ENCODE results near the gene VMAC.

Gene VMAC

GRCh38 chr19:5940260-5941208 is 35.9 kb downstream of the VMAC start:
- peaks cover 5% of the 10 kb centered on the region for H3K4me1 Mint-ChIP-seq (ENCODE audit: low read depth)
- H3K36me3 Mint-ChIP-seq (ENCODE audit: low read depth) = peaks cover 12% of the 10 kb centered on the region
- no peaks in the 10 kb centered on the region for H3K27me3 Mint-ChIP-seq (ENCODE audit: low read depth)
- no peaks in the 10 kb centered on the region for H3K9me3 Mint-ChIP-seq
- H3K4me3 Mint-ChIP-seq = no peak overlapping the region
- H3K27ac Mint-ChIP-seq = no peak overlapping the region

DNA sequence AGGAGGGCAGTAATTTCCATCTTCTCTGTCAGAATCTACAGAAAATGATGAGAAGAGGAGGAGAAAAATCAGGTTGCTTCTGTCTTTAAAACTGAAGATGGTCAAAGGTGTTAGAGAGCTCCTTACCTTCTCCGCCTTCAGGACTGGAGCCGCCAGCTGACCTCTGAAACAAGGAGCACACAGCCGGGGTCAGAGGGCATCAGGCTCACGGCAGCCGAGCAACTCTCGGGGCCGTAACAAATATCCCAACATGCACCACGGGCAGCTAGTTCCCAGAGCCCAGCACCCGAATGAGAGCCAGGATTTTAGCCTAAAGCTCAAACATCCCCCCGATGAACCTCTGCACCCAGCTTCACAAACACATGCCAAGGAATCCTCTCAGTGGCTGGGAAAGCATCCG is 37.0 kb downstream of the VMAC start:
- no peaks in the 10 kb centered on the region for H3K27me3 Mint-ChIP-seq (ENCODE audit: low read depth)
- H3K4me3 Mint-ChIP-seq = no peak overlapping the region
- peaks cover 16% of the 10 kb centered on the region for H3K36me3 Mint-ChIP-seq (ENCODE audit: low read depth)
- H3K4me1 Mint-ChIP-seq (ENCODE audit: low read depth) = peaks cover 5% of the 10 kb centered on the region
- H3K9me3 Mint-ChIP-seq = no peaks in the 10 kb centered on the region
- H3K27ac Mint-ChIP-seq = no peak overlapping the region

DNA sequence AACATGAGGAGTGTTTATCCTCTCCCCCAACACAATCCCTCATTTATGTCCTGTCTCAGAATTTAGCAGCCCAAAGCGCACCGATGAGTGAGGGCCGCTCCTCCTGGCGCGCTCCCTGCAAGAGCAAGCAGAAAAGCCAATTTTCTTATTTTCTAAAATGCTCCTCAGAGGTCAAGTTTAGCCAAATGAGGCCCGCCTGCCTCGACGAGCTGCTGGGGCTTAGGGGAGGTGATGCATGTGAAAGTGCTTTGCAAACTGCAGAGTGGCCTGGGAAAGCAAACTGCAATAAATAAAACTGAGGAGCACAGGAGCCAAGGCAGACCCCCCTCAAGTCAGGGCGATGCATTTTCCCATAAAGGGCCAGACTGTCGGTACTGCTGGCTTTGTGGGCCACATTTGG is 38.4 kb downstream of the VMAC start:
- H3K9me3 Mint-ChIP-seq = no peaks in the 10 kb centered on the region
- H3K27me3 Mint-ChIP-seq (ENCODE audit: low read depth) = no peaks in the 10 kb centered on the region
- peaks cover 14% of the 10 kb centered on the region for H3K36me3 Mint-ChIP-seq (ENCODE audit: low read depth)
- H3K27ac Mint-ChIP-seq = no peak overlapping the region
- peaks cover 13% of the 10 kb centered on the region for H3K4me1 Mint-ChIP-seq (ENCODE audit: low read depth)
- H3K4me3 Mint-ChIP-seq = no peak overlapping the region

DNA sequence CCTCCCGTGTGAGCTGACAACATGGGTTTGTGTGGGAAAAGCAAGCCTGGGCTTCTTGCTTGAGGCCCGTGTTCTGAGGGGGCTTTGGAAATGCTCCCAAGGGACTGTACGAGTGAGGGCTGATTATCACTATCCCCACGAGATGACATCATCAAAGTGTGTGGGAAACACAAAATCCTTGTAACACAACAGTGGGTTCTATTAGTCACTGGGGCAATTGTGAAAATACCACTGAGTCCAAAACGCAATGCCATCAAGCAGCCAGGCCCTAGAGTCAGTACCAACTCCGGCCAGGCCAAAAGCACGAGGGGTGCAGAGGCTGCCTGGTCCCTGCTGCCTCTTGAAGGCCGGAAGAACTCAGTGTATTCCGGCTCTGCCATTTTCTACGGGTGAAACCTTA is 39.0 kb downstream of the VMAC start:
- Mint-ChIP-seq H3K4me3 (no peak overlapping the region), H3K9me3 (no peaks in the 10 kb centered on the region), H3K36me3 (ENCODE audit: low read depth) (peaks cover 16% of the 10 kb centered on the region), H3K4me1 (ENCODE audit: low read depth) (peaks cover 16% of the 10 kb centered on the region), H3K27ac (no peak overlapping the region), H3K27me3 (ENCODE audit: low read depth) (no peaks in the 10 kb centered on the region)

DNA sequence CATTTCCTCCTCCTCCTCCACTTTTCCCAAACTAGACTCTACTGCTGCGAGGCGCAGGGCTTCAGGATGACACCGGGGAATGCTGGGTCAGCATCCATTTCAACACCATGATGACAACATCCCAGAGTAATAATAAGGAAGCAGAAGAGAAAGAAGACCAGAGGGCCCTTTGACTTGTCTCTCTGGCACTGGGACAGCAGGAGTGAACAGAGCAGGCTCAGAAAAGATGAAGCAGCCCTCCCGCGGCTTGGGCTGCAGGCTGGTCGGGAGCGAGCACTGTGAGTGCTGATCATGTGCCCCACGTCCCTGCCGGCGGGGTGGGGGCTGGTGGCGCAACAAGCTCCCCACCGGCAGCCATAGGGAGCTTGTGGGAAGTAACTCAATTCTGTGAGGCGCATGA is 42.8 kb downstream of the VMAC start:
- Mint-ChIP-seq H3K4me1 (ENCODE audit: low read depth) (peaks cover 49% of the 10 kb centered on the region), H3K27ac (peak overlapping the region; percentile 76), H3K4me3 (no peak overlapping the region), H3K27me3 (ENCODE audit: low read depth) (no peaks in the 10 kb centered on the region), H3K9me3 (no peaks in the 10 kb centered on the region), H3K36me3 (ENCODE audit: low read depth) (peaks cover 16% of the 10 kb centered on the region)

GRCh38 chr19:5948752-5949564 is 44.3 kb downstream of the VMAC start:
- Mint-ChIP-seq H3K36me3 (ENCODE audit: low read depth) (peaks cover 16% of the 10 kb centered on the region), H3K4me3 (peak overlapping the region; percentile 71), H3K27ac (peak overlapping the region; percentile 88), H3K9me3 (no peaks in the 10 kb centered on the region), H3K27me3 (ENCODE audit: low read depth) (no peaks in the 10 kb centered on the region), H3K4me1 (ENCODE audit: low read depth) (peaks cover 65% of the 10 kb centered on the region)

DNA sequence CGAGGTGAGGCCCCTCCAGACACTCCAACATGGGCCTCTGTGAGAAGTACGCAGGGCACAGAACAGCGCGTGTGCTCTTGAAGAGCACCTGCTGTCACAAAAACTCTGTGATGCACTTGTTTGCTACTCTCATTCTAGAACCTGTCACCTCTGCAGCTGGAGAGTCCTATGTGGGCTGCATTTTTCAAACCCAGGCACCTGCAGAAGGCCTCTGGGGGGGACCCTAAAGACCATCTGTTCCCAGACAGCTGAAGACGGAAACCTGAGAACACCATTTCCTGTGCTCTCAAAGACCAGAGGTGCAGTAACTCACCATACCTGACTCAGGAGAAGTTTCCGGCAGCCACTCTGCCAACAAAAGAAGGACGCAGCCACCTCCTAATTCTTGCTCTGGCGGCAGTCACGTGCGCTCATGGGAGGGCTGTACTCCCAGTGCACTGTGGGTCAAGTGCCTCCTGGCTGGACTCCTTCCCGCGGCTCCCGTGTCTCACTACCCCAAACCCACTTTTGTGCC is 45.2 kb downstream of the VMAC start:
- Mint-ChIP-seq H3K36me3 (ENCODE audit: low read depth) (peaks cover 16% of the 10 kb centered on the region), H3K4me3 (peak overlapping the region; percentile 57), H3K9me3 (no peaks in the 10 kb centered on the region), H3K27ac (peak overlapping the region; percentile 88), H3K27me3 (ENCODE audit: low read depth) (no peaks in the 10 kb centered on the region), H3K4me1 (ENCODE audit: low read depth) (peaks cover 71% of the 10 kb centered on the region)

- H3K4me1 Mint-ChIP-seq (ENCODE audit: low read depth) = peaks cover 74% of the 10 kb centered on the region
- H3K9me3 Mint-ChIP-seq = no peaks in the 10 kb centered on the region
- peak overlapping the region; percentile 57 for H3K4me3 Mint-ChIP-seq
- H3K27ac Mint-ChIP-seq = peak overlapping the region; percentile 88
- peaks cover 13% of the 10 kb centered on the region for H3K36me3 Mint-ChIP-seq (ENCODE audit: low read depth)
- no peaks in the 10 kb centered on the region for H3K27me3 Mint-ChIP-seq (ENCODE audit: low read depth)
Measured at GRCh38 chr19:5950741-5951140, 46.1 kb downstream of the VMAC start.

GRCh38 chr19:5951338-5951861 is 46.7 kb downstream of the VMAC start:
- H3K4me1 Mint-ChIP-seq (ENCODE audit: low read depth) = peaks cover 76% of the 10 kb centered on the region
- H3K9me3 Mint-ChIP-seq = no peaks in the 10 kb centered on the region
- no peaks in the 10 kb centered on the region for H3K27me3 Mint-ChIP-seq (ENCODE audit: low read depth)
- H3K36me3 Mint-ChIP-seq (ENCODE audit: low read depth) = peaks cover 11% of the 10 kb centered on the region
- no peak overlapping the region for H3K4me3 Mint-ChIP-seq
- peak overlapping the region; percentile 98 for H3K27ac Mint-ChIP-seq

DNA sequence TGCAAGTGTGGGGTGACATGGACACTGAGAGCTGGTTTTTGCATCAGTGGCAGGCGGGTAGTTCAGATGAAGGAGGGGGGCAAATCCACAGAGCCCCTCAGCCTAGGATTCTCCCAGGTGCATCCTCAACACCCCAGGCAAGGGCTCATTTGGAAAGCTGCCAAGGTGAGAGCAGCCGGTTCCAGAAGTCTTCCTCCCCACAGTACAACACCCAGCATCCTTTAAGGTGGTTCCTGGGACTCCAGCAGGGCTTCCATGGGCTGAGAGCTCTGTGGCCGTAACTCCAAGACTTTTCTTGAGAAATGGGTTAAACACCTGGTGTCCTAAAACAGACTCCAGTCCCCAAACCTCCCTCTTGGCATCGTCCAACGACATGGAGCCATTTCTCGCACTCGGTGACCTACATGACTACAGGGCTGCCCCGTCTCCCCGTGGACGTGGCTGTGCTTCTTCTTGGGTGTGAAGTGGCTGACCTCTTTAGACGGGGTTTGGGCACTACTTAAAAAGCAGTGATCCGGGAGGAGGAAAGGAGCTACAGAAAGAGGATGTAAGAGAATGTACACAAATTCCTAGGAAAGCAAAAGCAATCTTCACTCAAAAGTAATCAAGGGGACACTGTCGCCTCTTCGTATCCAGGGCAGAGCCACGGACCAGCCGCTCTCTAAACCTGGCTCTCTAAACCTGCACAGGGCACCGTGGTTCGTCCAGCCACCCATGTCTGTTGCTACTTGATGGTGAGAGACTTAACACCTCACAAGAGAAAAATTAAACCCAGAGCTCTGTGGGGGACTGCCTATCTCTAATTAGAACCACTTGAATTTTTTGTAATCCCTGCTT is 47.7 kb downstream of the VMAC start:
- Mint-ChIP-seq H3K27ac (peak overlapping the region; percentile 98), H3K9me3 (no peaks in the 10 kb centered on the region), H3K4me1 (ENCODE audit: low read depth) (peaks cover 72% of the 10 kb centered on the region), H3K36me3 (ENCODE audit: low read depth) (peaks cover 9% of the 10 kb centered on the region), H3K27me3 (ENCODE audit: low read depth) (no peaks in the 10 kb centered on the region), H3K4me3 (peak overlapping the region; percentile 74)

DNA sequence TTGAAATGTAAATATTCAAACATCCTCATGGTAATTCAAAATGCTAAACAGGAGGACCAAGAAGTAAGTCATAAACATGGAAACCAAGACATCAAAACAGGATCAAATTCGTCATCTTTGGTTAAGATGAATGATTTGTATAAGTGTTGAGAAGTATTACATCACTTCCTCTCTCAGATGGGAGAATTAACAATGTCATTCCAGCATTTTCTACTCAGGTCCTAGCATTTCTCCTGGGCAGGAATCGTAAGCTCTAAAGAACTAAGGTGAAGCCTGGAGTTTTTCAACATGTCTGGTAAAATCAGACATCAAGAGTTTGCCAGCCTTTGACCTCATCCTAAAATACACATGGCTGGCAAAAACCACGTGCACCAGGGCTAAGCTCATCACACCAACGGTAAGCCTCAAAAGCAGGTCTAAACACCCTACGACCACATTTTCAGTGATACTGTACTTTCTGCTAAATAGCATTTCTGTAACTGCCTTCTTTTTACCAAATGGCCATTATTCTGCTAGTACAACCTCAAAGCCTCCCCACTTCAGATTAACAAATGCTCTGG is 48.4 kb downstream of the VMAC start:
- Mint-ChIP-seq H3K4me3 (peak overlapping the region; percentile 74), H3K27ac (peak overlapping the region; percentile 98), H3K27me3 (ENCODE audit: low read depth) (no peaks in the 10 kb centered on the region), H3K36me3 (ENCODE audit: low read depth) (peaks cover 11% of the 10 kb centered on the region), H3K9me3 (no peaks in the 10 kb centered on the region), H3K4me1 (ENCODE audit: low read depth) (peaks cover 70% of the 10 kb centered on the region)

- peaks cover 66% of the 10 kb centered on the region for H3K4me1 Mint-ChIP-seq (ENCODE audit: low read depth)
- H3K36me3 Mint-ChIP-seq (ENCODE audit: low read depth) = peaks cover 8% of the 10 kb centered on the region
- peak overlapping the region; percentile 98 for H3K27ac Mint-ChIP-seq
- peak overlapping the region; percentile 74 for H3K4me3 Mint-ChIP-seq
- H3K9me3 Mint-ChIP-seq = no peaks in the 10 kb centered on the region
- H3K27me3 Mint-ChIP-seq (ENCODE audit: low read depth) = no peaks in the 10 kb centered on the region
Measured at GRCh38 chr19:5953680-5954213, 49.1 kb downstream of the VMAC start.

DNA sequence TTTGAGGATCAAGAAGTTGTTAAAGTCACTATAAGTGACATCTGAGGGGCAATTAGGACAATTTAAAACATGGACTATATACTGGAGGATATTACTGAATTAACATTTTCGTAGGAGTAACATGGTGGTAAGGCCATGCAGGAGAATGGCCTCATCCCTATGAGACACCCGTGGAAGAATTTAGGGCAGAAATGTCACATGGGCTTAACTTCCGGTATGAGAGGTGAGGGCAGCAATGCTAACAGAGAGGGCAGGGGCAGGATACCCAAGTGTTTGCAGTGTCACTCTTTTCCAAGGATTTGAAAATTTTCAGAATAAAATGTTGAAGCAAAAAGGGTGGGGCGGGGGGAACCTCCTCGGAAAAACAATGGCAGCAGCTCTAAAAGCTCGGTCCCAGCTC is 49.6 kb downstream of the VMAC start:
- peak overlapping the region; percentile 98 for H3K27ac Mint-ChIP-seq
- H3K9me3 Mint-ChIP-seq = no peaks in the 10 kb centered on the region
- H3K4me1 Mint-ChIP-seq (ENCODE audit: low read depth) = peaks cover 64% of the 10 kb centered on the region
- H3K27me3 Mint-ChIP-seq (ENCODE audit: low read depth) = no peaks in the 10 kb centered on the region
- H3K36me3 Mint-ChIP-seq (ENCODE audit: low read depth) = peaks cover 8% of the 10 kb centered on the region
- H3K4me3 Mint-ChIP-seq = peak overlapping the region; percentile 74
